GM18505 (cell line): ENCODE data around the gene SLF2.

Experiments used
- ATAC-seq: cut with Tn5 transposase; IDR thresholded peaks from one replicate; pipeline ENCODE4 v1.9.1; 2021; ENCODE audit not compliant: unreplicated experiment
- POLR2A ChIP-seq: IDR thresholded peaks from 4 replicates; pipeline ENCODE4 v1.6.1; 2011; ENCODE audit warnings: borderline replicate concordance; ENCODE audit not compliant: insufficient read depth, insufficient read length; ENCODE audit errors: extremely low read depth

Gene SLF2

GRCh38 chr10:100896876-100897461 is 15.8 kb upstream of the SLF2 start:
- ATAC-seq: no peak
- no peak for TF ChIP-seq POLR2A

GRCh38 chr10:100897976-100898375 is 14.8 kb upstream of the SLF2 start:
- no peak for TF ChIP-seq POLR2A
- no peak for ATAC-seq

- ATAC-seq: no peak
- no peak for TF ChIP-seq POLR2A
These were observed 13.6 kb upstream of the SLF2 start for GRCh38 chr10:100899171-100899570.

GRCh38 chr10:100901051-100901450 is 11.7 kb upstream of the SLF2 start:
- no peak for TF ChIP-seq POLR2A
- no peak for ATAC-seq

- no peak for ATAC-seq
- no peak for TF ChIP-seq POLR2A
These were observed 10.1 kb upstream of the SLF2 start for GRCh38 chr10:100902622-100903021.

GRCh38 chr10:100904917-100905316 is 7.8 kb upstream of the SLF2 start:
- no peak for TF ChIP-seq POLR2A
- ATAC-seq: no peak

- no peak for TF ChIP-seq POLR2A
- no peak for ATAC-seq
These were observed 5.6 kb upstream of the SLF2 start for GRCh38 chr10:100907175-100907574.

GRCh38 chr10:100907773-100908363 is 4.9 kb upstream of the SLF2 start:
- no peak for ATAC-seq
- TF ChIP-seq POLR2A: no peak

GRCh38 chr10:100908378-100908777 is 4.4 kb upstream of the SLF2 start:
- TF ChIP-seq POLR2A: no peak
- ATAC-seq: no peak

GRCh38 chr10:100909501-100910263 is 3.1 kb upstream of the SLF2 start:
- no peak for TF ChIP-seq POLR2A
- ATAC-seq: no peak

- TF ChIP-seq POLR2A: no peak
- no peak for ATAC-seq
These were observed 1.3 kb upstream of the SLF2 start for GRCh38 chr10:100911472-100911871.

GRCh38 chr10:100912013-100912604 is 654 bp upstream of the SLF2 start:
- no peak for ATAC-seq
- TF ChIP-seq POLR2A: no peak

- TF ChIP-seq POLR2A: no peak
- no peak for ATAC-seq
These were observed 705 bp downstream of the SLF2 start for GRCh38 chr10:100913470-100913865.

GRCh38 chr10:100917071-100917470 is 4.3 kb downstream of the SLF2 start:
- no peak for TF ChIP-seq POLR2A
- ATAC-seq: no peak

- TF ChIP-seq POLR2A: no peak
- no peak for ATAC-seq
These were observed 10.8 kb downstream of the SLF2 start for GRCh38 chr10:100923580-100923979.

- no peak for TF ChIP-seq POLR2A
- no peak for ATAC-seq
These were observed 14.5 kb downstream of the SLF2 start for GRCh38 chr10:100927266-100927665.
